HEK293T (cell line): ENCODE data around the gene APBB2.
"Not testable (repeated sequence)": the region's sequence is repeated elsewhere in the genome, so short reads cannot be mapped to it uniquely, and the experiment has no call there.

Source experiments
- CTCF ChIA-PET: fragments of 350-600 bp; formaldehyde crosslinking; extraction: SDS; loops from one replicate; lab custom pipeline; 2021; ENCODE audit warnings: antibody characterized with exemption, inconsistent platforms; lab: Yijun Ruan, JAX
- POLR2A ChIA-PET: fragments of 350-600 bp; formaldehyde crosslinking; extraction: SDS; loops from one replicate; lab custom pipeline; 2020; ENCODE audit warnings: antibody characterized with exemption, inconsistent platforms; lab: Yijun Ruan, JAX
- DNase-seq: peaks from one replicate; pipeline ENCODE4 v3.0.0; 2012; ENCODE audit warnings: mixed read lengths; ENCODE audit errors: extremely low spot score
- ARNT ChIP-seq: fragments of 450-650 bp; IDR thresholded peaks from 2 replicates; pipeline ENCODE4 v1.6.1; 2017; ENCODE audit warnings: mild to moderate bottlenecking
- BHLHE40 ChIP-seq: fragments of 450-650 bp; IDR thresholded peaks from 2 replicates; pipeline ENCODE4 v1.6.1; 2016; ENCODE audit warnings: mild to moderate bottlenecking, moderate library complexity, borderline replicate concordance
- CTBP1 ChIP-seq: fragments of 450-650 bp; IDR thresholded peaks from 2 replicates; pipeline ENCODE4 v1.6.1; 2016; ENCODE audit warnings: borderline replicate concordance
- ELF4 ChIP-seq: fragments of 450-650 bp; IDR thresholded peaks from 2 replicates; pipeline ENCODE4 v1.6.1; 2017; ENCODE audit warnings: antibody characterized with exemption
- FOXA1 ChIP-seq: fragments of 450-650 bp; IDR thresholded peaks from 2 replicates; pipeline ENCODE4 v1.6.1; 2016; ENCODE audit warnings: mild to moderate bottlenecking
- FOXK2 ChIP-seq: fragments of 450-650 bp; IDR thresholded peaks from 2 replicates; pipeline ENCODE4 v1.6.1; 2016; ENCODE audit warnings: mild to moderate bottlenecking
- FOXM1 ChIP-seq: fragments of 450-650 bp; IDR thresholded peaks from 2 replicates; pipeline ENCODE4 v1.6.1; 2017; ENCODE audit warnings: mild to moderate bottlenecking, borderline replicate concordance
- HDGF ChIP-seq: fragments of 450-650 bp; IDR thresholded peaks from 2 replicates; pipeline ENCODE4 v1.6.1; 2017; ENCODE audit warnings: antibody characterized with exemption, borderline replicate concordance
- L3MBTL2 ChIP-seq: fragments of 450-650 bp; conservative IDR thresholded peaks from 2 replicates; pipeline ENCODE4 v1.6.1; 2016; ENCODE audit warnings: mild to moderate bottlenecking
- LEF1 ChIP-seq: fragments of 450-650 bp; IDR thresholded peaks from 2 replicates; pipeline ENCODE4 v1.6.1; 2017; ENCODE audit warnings: mild to moderate bottlenecking, borderline replicate concordance
- NFRKB ChIP-seq: fragments of 450-650 bp; IDR thresholded peaks from 2 replicates; pipeline ENCODE4 v1.6.1; 2016; ENCODE audit warnings: mild to moderate bottlenecking, moderate library complexity
- SP1 ChIP-seq: fragments of 450-650 bp; IDR thresholded peaks from 2 replicates; pipeline ENCODE4 v1.6.1; 2017
- SUZ12 ChIP-seq: fragments of 450-650 bp; IDR thresholded peaks from 2 replicates; pipeline ENCODE4 v1.6.1; 2016; ENCODE audit warnings: mild to moderate bottlenecking
- TARDBP ChIP-seq: fragments of 450-650 bp; IDR thresholded peaks from 2 replicates; pipeline ENCODE4 v1.6.1; 2016
- ZNF384 ChIP-seq: fragments of 450-650 bp; IDR thresholded peaks from 2 replicates; pipeline ENCODE4 v1.6.1; 2016
- TF ChIP-seq, protein P1 (sequence below): fragments of 450-650 bp; IDR thresholded peaks from 2 replicates; pipeline ENCODE4 v1.6.1; 2016

The APBB2 gene

DNA sequence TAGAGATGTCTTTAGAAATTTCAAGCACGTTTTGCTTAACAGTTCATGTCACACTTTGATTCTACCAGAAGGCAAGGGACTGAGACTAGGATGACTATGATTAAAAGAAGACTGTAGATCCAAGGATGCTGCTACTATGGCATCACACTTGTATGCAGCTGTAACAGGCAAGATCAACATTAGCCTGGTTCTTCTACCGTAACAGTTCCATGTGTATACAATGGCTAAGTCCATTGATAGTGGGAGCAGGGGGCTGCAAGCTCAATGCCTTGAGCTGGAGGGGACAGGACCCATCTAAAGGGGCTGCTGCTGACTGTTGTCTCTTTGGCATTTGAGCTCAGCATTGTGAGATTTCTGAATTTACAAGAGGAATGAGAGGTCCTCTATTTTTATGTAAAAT is 212.0 kb downstream of the APBB2 start:
- no peak for DNase-seq
- CTCF ChIA-PET = no interaction called here
- POLR2A ChIA-PET = no interaction called here
- TF ChIP-seq ELF4 = no peak
- no peak for TF ChIP-seq BHLHE40
- TF ChIP-seq NFRKB = no peak
- TF ChIP-seq, protein P1, sequence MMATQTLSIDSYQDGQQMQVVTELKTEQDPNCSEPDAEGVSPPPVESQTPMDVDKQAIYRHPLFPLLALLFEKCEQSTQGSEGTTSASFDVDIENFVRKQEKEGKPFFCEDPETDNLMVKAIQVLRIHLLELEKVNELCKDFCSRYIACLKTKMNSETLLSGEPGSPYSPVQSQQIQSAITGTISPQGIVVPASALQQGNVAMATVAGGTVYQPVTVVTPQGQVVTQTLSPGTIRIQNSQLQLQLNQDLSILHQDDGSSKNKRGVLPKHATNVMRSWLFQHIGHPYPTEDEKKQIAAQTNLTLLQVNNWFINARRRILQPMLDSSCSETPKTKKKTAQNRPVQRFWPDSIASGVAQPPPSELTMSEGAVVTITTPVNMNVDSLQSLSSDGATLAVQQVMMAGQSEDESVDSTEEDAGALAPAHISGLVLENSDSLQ = no peak
- TF ChIP-seq FOXM1 = no peak
- TF ChIP-seq LEF1 = no peak
- TF ChIP-seq FOXA1 = no peak
- no peak for TF ChIP-seq ZNF384
- TF ChIP-seq L3MBTL2 = no peak
- no peak for TF ChIP-seq SP1
- no peak for TF ChIP-seq HDGF
- TF ChIP-seq SUZ12 = no peak
- no peak for TF ChIP-seq FOXK2
- no peak for TF ChIP-seq CTBP1
- TF ChIP-seq ARNT = no peak
- no peak for TF ChIP-seq TARDBP

DNA sequence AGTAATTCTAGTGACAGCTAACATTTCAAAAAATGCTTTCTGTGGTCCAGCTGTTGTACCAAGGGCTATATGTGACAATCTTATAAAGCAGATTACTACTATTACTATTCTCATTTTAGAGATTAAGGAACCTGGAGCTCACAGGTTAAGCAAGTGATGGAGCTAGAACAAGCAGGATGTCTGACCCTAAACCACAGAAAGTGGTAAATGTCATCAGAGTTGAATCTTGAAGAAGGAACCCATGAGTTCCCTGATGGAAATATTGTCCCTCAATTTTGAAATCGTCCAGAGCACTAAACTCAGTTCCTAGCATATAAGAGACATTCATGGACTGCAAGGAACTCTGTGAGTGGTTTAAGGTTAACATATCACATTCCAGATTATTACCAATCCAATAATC is 214.0 kb downstream of the APBB2 start:
- CTCF ChIA-PET = interaction anchor here (1.2 kb wide), 1 partner anchor 214 kb away, joined by 3 read pairs; the partner anchor contains the start of gene APBB2
- TF ChIP-seq CTBP1 (no peak), BHLHE40 (no peak), FOXA1 (no peak), NFRKB (no peak), FOXM1 (no peak), HDGF (no peak), SP1 (no peak), ARNT (no peak), L3MBTL2 (no peak), LEF1 (no peak), TARDBP (no peak), ELF4 (no peak), ZNF384 (no peak), FOXK2 (no peak), SUZ12 (no peak)
- TF ChIP-seq, protein P1 = no peak
- POLR2A ChIA-PET = no interaction called here
- DNase-seq = no peak

DNA sequence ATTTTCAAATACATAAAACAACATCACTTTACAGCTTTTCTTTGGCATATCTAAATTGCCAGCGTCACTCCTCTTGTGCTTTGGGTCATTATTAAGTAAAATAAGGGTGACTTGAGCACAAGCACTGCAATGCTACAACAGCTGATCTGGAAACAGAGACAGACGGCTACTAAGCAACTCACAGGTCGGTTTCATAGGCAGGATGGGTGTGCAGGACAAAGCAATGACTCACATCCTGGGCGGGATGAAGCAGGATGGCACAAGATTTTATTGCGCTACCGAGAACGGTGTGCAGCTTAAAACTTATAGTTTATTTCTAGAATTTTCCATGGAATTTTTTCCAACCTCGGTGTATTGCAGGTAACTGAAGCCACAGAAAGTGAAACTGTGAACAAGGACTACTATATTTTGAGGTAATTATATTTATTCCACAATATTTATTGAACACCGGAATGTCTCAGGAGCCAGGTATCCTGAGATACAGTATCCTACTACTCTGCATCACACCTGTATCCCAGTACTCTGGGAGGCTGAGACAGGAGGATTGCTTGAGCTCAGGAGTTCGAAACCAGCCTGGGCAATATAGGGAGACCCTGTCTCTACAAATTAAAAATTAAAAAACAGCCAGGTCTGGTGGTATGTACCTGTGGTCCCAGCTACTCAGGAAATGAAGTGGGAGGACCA is 215.5 kb downstream of the APBB2 start:
- TF ChIP-seq TARDBP = no peak
- no peak for TF ChIP-seq FOXM1
- no peak for TF ChIP-seq NFRKB
- no peak for TF ChIP-seq BHLHE40
- no peak for TF ChIP-seq LEF1
- no peak for TF ChIP-seq FOXK2
- TF ChIP-seq, protein P1 = no peak
- no peak for TF ChIP-seq ZNF384
- TF ChIP-seq HDGF = no peak
- no peak for TF ChIP-seq L3MBTL2
- no peak for TF ChIP-seq FOXA1
- no peak for TF ChIP-seq SUZ12
- no peak for TF ChIP-seq SP1
- TF ChIP-seq CTBP1 = no peak
- TF ChIP-seq ARNT = no peak
- TF ChIP-seq ELF4 = no peak
- ChIA-PET CTCF (no interaction called here), POLR2A (no interaction called here)
- DNase-seq = no peak

DNA sequence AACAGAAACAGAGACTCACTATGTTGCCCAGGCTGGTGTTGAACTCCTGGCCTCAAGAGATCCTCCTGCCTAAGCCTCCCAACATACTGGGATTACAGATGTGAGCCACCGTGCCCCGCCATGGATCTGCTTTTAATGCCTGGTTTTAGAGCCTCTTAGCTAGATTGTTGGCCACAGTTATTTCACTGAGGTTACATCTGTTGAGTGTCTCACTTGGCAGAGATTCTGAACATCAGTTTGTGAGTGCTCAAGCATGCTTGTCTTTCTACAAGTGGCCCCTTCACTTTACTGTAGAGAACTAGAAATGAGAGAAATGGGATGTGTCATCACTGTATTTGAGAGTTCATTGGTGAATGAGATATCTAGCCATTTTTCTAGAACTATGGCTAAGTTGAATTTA is 218.5 kb downstream of the APBB2 start:
- no peak for DNase-seq
- no peak for TF ChIP-seq LEF1
- TF ChIP-seq FOXM1 = no peak
- ChIA-PET CTCF (interaction anchor here (0.9 kb wide), 1 partner anchor 218 kb away, joined by 3 read pairs; the partner anchor contains the start of gene APBB2), POLR2A (no interaction called here)

- DNase-seq, POLR2A ChIA-PET: not testable (repeated sequence)
Observed at GRCh38 chr4:40994321-40994720, 220.0 kb downstream of the APBB2 start.

GRCh38 chr4:40993296-40993693 is 221.0 kb downstream of the APBB2 start:
- POLR2A ChIA-PET, DNase-seq: not testable (repeated sequence)
- CTCF ChIA-PET = interaction anchor here (0.7 kb wide), 1 partner anchor 17 kb away, joined by 4 read pairs; no protein-coding TSS in a partner anchor

More at GRCh38 chr4:40994321-40994720, 220.0 kb downstream of the APBB2 start:
- CTCF ChIA-PET = not testable (repeated sequence)
